ENCODE data around the gene ERG. TPM values are rescaled to one million over a fixed set of nuclear protein-coding genes. Genes with fewer than 3 reads are reported as not detected.

ERG gene
- total RNA-seq, 1 experiment from 2014 or later = not detected

- DNase-seq (ENCODE audit: low spot score) = no peak
Measured at GRCh38 chr21:38358666-38359065, 139.6 kb downstream of the ERG start.

GRCh38 chr21:38358098-38358497 lies 140.2 kb downstream of the ERG start:
- no peak for DNase-seq (ENCODE audit: low spot score)

GRCh38 chr21:38356883-38357625 lies 141.2 kb downstream of the ERG start:
- DNase-seq (ENCODE audit: low spot score) = no peak

GRCh38 chr21:38355992-38356781 lies 142.1 kb downstream of the ERG start:
- DNase-seq (ENCODE audit: low spot score) = peak; percentile 69

GRCh38 chr21:38355353-38355752 lies 142.9 kb downstream of the ERG start:
- DNase-seq (ENCODE audit: low spot score) = no peak

GRCh38 chr21:38354746-38355145 lies 143.5 kb downstream of the ERG start:
- DNase-seq (ENCODE audit: low spot score) = no peak

GRCh38 chr21:38354231-38354630 lies 144.0 kb downstream of the ERG start:
- DNase-seq (ENCODE audit: low spot score) = no peak

- peak; percentile 52 for DNase-seq (ENCODE audit: low spot score)
Measured at GRCh38 chr21:38352536-38353219, 145.6 kb downstream of the ERG start.

- no peak for DNase-seq (ENCODE audit: low spot score)
Measured at GRCh38 chr21:38351961-38352521, 146.2 kb downstream of the ERG start.

- no peak for DNase-seq (ENCODE audit: low spot score)
Measured at GRCh38 chr21:38351176-38351959, 146.9 kb downstream of the ERG start.

- DNase-seq (ENCODE audit: low spot score) = no peak
Measured at GRCh38 chr21:38350684-38351083, 147.6 kb downstream of the ERG start.

GRCh38 chr21:38349977-38350376 lies 148.3 kb downstream of the ERG start:
- DNase-seq (ENCODE audit: low spot score) = no peak

GRCh38 chr21:38349111-38349746 lies 149.0 kb downstream of the ERG start:
- DNase-seq (ENCODE audit: low spot score) = no peak

GRCh38 chr21:38346286-38346685 lies 152.0 kb downstream of the ERG start:
- no peak for DNase-seq (ENCODE audit: low spot score)

- DNase-seq (ENCODE audit: low spot score) = no peak
Measured at GRCh38 chr21:38343691-38344090, 154.6 kb downstream of the ERG start.

- no peak for DNase-seq (ENCODE audit: low spot score)
Measured at GRCh38 chr21:38342739-38343138, 155.5 kb downstream of the ERG start.

- DNase-seq (ENCODE audit: low spot score) = no peak
Measured at GRCh38 chr21:38341546-38342012, 156.7 kb downstream of the ERG start.

- DNase-seq (ENCODE audit: low spot score) = no peak
Measured at GRCh38 chr21:38340131-38340530, 158.1 kb downstream of the ERG start.

GRCh38 chr21:38337793-38338192 lies 160.5 kb downstream of the ERG start:
- DNase-seq (ENCODE audit: low spot score) = no peak

GRCh38 chr21:38334866-38335265 lies 163.4 kb downstream of the ERG start:
- no peak for DNase-seq (ENCODE audit: low spot score)

Data from HT-29 (cell line).